Left kidney (tissue), 2 donors: ENCODE data around the gene RPS6KL1. TPM values are rescaled to one million over a fixed set of nuclear protein-coding genes. Genes with fewer than 3 reads are reported as not detected.
"Not testable (repeated sequence)": the region's sequence is repeated elsewhere in the genome, so short reads cannot be mapped to it uniquely, and the experiment has no call there.

ENCODE experiments used
- DNase-seq: peaks from one replicate; pipeline ENCODE4 v3.0.0-alpha.2; 2013
- polyA plus RNA-seq: library from polyadenylated mRNA; unstranded; fragments of 120-200 nt; gene quantifications from one replicate; pipeline ENCODE4 v1.2.1, GENCODE V29; 2013; ENCODE audit not compliant: insufficient read length

Gene RPS6KL1
- polyA plus RNA-seq, 1 donor, result 0.91 TPM

- DNase-seq, result no peak
Measured at GRCh38 chr14:74936151-74936550, 13.1 kb upstream of the RPS6KL1 start.

DNA sequence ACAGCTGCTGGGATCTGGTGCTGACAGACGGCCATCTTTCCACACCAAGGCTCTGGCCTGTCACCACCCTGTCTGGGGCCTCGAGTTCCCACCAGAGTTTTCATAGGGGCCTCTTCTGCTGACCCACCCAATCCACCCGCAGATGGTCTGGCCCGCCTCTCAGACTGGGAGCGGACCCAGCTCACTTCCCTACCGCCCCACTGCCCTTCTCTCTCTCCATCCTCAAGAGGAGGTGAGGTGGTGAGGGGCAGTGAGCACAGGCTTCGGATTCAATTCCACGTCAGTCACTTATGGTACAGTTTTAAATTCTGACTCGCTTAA is 12.3 kb upstream of the RPS6KL1 start:
- DNase-seq, result no peak

DNA sequence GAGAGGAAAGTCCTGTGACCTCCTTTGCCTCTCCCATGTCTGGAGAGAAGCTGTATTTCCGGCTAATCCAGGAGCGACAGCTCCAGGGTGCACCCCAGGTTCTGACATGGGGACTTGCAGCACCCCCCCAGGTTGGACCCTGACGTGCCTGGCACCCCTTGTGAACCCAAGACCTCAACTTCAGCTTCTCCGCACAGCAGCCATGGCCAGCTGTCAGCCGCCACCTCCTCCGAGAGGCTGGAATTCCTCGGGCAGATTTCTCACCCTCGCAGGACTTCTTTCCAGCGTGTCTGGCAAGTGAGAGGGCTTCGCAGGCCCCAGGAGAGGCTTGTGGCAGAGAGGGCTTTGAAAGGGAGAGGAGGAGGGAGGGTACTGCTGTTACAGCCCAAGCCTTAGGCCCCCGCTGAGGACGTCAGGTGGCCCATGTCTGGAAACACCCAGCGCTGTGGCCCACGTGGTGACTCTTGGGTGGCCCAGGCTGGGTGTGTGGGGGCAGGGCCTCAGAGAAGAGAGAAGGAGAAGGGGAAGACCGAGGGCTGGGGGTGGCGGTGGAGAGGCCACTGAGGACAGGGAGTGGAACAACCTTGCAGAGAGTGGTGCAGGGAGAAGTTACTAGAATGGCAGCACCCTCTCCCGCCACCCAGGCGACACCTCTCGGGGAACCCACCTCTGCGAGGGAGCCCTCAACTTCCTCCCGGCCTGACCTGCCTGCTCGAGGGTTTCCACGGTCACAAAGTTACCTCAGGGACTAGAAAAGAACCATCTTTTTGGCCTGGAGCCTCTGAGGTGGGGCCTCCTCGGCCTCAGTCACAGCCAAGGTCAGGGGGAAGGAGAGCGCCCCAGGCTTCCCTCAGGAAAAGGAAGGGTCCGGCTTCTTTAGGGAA is 11.7 kb upstream of the RPS6KL1 start:
- no peak for DNase-seq

DNA sequence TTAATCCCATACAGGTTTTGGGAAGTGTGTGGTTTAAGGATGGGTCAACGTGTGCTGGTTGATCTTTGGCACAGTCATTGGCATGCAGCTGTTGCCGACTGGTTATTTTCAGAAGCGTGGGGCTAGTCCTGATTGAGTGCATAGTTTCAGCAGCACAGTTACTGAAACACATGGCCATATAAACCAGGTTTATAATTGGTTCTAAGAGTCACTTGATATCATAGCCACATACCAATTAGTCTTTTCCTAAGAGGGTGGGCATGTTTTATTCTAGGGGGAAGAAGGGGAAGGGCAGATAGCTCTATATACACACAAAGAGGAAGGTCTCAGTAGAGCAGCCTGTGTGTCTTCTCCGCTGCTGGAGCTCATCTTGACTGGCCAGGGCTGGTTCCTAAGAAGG is 11.0 kb upstream of the RPS6KL1 start:
- no peak for DNase-seq

GRCh38 chr14:74932936-74933335 is 9.9 kb upstream of the RPS6KL1 start:
- DNase-seq, result not testable (repeated sequence)

GRCh38 chr14:74932401-74932901 is 9.4 kb upstream of the RPS6KL1 start:
- no peak for DNase-seq

DNA sequence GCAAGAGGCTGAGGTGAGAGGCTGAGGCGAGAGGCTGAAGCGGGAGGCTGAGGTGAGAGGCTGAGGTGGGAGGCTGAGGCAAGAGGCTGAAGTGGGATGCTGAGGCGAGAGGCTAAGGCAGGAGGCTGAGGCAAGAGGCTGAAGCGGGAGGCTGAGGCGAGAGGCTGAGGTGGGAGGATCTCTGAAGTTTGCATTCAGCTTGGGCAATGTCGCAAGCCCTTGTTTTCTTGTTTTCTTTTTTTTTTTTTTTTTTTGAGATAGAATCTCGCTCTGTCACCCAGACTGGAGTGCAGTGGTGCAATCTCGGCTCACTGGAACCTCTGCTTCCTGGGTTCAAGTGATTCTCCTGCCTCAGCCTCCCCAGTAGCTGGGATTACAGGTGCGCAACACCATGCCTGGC is 8.7 kb upstream of the RPS6KL1 start:
- not testable (repeated sequence) for DNase-seq

- DNase-seq, result no peak
Measured at GRCh38 chr14:74929242-74929641, 6.2 kb upstream of the RPS6KL1 start.

DNA sequence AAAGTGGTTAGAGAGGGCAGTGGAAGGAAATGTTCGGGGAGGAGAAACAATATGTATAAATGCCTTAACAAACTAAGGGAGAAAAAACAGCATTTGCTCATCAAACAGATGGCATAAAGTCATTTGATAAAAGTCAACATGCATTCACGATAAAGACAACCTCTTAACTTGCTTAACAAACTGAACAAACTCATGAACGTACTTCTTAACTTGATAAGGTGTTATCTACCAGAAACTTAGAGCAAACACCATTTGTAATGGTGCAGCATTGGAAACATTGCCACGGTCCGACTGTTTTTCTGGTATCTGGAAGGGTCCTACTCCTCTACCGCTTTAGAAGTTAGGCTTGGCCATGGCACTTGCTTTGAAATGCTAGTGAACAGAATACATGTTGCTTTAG is 4.2 kb upstream of the RPS6KL1 start:
- no peak for DNase-seq

DNA sequence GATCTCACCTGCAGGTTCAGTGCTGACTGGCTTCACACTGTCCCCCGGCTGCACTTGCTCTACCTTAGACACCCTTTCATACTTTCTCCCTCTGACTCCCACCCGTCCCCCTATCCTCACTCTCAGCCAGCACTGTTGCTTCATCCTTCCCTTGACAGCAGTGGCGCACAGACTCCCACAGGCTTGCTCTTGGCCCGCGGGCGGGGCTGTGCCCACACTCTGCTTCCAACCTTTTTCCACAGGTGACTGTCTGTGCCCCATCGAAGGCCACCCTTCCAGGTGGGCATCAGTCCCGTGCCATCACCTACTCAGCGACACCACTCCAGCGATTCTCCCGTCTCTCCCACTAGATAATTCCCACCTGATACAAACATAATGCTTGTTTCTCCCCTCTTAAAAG is 1.0 kb upstream of the RPS6KL1 start:
- DNase-seq, result no peak

DNA sequence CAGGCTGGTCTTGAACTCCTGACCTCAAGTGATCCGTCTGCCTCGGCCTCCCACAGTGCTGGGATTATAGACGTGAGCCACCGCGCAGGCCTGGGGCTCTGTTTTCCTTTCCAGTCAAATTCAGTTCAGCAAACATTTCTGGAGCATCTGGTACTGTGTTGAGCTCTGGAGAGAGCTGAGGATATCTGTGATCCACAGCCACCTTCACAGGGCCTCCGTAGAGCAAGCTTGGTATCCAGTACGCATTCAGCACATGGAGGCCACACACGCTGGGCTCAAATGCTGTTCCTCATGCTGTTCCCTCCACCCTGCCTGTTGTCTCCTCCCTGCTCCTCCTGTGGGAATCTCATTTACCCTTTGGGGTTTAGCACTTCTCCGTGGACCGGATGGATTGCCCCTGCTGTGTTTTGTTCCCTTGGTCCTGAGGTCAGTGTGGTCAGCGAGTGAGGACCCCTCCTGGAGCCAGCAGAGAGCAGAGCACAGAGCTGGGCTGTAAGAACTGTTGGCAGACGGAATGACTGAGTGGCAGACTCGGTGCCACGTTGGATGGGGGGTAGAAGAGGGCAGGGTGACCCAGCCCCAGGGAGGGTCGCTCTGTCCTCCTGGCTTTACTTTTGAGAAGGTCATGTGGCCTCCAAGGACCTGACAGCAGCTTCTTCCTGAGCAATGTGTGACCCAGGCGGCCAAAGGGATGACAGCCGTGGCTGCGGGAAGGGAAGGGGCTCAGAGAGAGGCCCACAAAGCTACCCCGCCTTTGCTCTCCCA is 891 bp downstream of the RPS6KL1 start:
- DNase-seq, result no peak

GRCh38 chr14:74921053-74921620 is 1.9 kb downstream of the RPS6KL1 start:
- no peak for DNase-seq

DNA sequence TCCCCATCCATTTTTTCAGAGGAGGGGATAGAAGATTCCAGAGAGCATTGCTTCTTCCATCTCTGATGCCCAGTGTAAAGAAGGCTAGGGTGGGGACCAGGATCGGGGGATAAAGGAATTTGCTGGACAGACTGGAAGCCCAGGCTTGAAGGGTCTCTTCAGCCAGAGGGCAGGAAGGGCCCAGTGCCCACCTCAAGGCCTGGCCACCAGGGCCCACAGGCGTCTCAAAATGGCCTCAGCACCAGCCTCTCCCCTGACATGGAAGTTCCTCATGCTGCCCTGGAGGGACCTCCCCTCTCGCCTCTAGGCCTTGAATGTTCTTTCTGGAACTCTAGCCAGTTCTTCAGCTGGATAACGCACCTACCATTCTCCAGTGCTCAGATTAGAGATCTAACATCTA is 2.8 kb downstream of the RPS6KL1 start:
- DNase-seq, result no peak

DNA sequence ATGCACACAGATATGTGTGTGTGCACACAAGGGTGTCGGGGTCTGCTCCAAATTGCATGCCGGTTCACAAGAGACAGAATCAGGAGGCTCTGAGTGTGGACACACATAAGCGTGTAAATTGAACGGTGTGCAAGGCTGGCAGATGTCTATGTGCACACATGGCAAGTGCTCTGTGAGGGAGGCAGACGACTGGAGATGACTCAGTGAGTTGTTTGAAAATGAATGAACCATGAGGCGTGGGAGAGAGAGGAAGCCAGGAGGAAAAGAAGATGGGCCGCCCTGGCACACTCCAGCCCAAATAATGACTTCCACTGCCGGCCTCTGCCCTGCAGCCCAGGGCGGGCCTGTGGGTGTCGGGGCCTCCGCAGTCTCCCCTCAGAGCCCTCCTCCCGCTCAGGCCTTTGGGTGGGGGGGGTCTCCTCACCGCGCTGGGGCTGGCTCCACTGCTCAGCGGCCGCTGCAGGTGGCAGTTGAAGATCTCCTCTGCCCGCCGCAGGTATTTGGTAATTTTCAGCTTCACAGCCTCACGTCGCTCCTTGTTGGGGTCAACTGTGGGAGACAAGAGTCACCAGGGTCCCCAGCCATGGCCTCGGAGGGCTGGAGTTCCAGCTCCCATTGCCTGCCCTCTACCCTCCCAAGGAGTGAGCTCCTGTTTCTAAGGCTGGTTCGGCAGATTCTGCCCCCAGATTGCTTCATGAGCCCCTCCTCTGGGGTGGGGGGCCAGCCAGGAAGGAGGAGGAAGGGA is 3.5 kb downstream of the RPS6KL1 start:
- DNase-seq, result no peak

- DNase-seq, result no peak
Measured at GRCh38 chr14:74918380-74918779, 4.7 kb downstream of the RPS6KL1 start.

DNA sequence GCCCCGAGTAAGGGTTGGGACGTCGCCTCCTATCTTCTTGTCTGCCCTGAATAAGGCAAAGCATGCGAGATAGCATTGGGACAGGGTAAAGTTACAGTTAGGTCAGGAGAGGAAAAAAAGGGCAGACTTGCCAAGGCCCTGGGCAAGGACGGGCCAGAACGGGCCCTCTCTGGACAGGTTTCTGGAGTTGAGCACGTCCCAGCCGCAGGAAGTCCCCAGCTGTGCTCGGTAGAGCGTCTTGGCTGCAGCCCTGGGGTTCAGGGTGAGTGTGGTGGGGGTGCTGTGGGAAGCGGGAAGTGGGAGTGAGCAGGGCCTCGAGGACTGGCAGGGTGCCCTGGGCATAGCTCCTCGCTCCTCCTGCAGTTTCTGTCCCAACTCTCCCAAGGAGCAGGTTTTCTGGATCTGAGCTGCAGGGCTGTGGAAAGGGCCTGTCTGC is 5.4 kb downstream of the RPS6KL1 start:
- no peak for DNase-seq

- DNase-seq, result no peak
Measured at GRCh38 chr14:74917178-74917543, 5.9 kb downstream of the RPS6KL1 start.

DNA sequence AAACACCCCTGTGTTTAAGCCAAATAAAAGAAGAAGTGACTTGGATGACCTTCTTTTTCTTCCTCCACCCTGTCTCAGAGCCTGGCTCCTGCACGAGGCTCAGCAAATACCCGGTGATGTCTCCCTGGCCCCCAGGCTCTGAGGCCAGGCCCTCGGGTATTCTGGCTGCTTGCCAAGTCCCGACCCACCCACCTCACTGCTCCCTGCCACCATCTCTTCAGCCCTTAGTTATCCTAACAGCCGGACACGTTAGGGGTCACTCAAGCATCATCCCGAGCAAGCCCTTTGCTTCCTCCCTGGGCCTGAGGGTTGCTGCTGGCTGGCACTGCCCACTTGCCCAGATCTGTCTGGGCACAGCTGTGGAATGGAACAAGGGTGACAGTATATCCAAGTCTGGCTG is 7.2 kb downstream of the RPS6KL1 start:
- no peak for DNase-seq

DNA sequence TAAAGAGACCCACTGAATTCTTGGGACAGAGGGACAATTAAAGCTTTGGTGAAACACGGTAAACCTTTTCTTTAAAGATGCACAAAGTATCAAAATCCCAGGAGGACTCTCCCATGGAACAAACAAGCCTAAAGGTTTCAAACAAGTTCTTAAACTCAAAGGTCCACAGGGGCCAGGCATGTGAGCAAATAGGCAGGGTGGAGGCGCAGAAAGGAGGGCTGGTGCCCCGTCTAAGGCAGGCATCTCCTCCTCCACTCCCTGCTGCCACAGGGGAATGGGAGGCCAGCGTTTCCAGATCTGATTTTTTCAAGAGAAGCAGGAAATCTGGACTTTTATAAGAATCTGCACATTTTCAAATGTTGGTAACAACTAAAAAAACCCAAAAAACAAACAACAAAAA is 7.6 kb downstream of the RPS6KL1 start:
- no peak for DNase-seq

DNA sequence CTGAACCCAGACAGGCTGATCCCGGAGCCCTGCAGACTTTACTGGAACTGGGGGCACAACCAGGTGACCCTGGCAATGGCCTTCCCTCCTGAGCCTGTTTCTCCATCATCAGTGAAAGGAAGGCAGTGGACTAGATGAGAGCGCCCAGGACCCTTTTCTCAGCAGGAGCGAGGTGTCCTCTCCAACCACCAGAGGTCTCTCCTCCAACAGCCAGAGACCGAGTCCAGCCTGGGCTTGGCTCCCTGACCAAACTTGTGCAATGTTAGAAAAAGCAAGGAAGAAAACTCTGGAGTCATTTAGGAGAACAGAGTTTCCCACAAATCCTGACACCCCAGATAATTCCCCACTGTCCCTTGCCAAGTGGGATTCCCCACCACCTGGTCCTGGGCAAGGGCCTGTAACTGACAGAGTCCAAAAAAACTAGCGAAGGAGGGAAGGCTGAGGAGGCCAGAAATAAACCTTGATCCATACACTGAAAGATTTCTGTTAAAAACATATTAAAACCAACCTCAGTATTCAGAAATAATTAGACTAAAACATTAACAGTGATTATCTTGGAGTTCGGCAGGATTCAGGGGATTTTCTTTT is 9.0 kb downstream of the RPS6KL1 start:
- DNase-seq, result peak; percentile 65

DNA sequence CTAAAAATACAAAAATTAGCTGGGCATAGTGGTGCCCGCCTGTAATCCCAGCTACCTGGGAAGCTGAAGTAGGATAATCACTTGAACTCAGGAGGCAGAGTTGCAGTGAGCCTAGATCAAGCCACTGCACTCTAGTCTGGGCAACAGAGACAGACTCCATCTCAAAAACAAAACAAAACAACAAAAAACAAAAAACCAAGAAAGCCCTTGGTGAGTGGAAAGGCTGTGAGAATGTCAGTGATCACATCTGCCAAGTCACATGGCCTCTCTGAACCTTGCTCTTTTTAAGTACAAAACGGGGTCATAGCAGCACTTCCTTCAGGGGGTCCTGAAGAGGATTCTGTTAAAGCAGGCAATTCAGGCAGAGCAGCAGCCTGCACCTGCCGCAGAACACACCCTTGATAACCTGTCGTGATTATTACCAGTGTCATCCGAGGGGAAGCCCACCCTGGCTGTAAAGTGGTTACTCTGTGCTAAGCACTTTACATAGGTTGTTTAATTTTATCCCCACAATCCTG is 9.6 kb downstream of the RPS6KL1 start:
- DNase-seq, result no peak

- DNase-seq, result no peak
Measured at GRCh38 chr14:74912801-74913200, 10.3 kb downstream of the RPS6KL1 start.
